ENCODE results near the gene ABCB11.
A peak's percentile ranks its signal among the peaks of the same experiment; 100 is the strongest.
"Not testable (repeated sequence)": the region's sequence is repeated elsewhere in the genome, so short reads cannot be mapped to it uniquely, and the experiment has no call there.

Gene ABCB11

DNA sequence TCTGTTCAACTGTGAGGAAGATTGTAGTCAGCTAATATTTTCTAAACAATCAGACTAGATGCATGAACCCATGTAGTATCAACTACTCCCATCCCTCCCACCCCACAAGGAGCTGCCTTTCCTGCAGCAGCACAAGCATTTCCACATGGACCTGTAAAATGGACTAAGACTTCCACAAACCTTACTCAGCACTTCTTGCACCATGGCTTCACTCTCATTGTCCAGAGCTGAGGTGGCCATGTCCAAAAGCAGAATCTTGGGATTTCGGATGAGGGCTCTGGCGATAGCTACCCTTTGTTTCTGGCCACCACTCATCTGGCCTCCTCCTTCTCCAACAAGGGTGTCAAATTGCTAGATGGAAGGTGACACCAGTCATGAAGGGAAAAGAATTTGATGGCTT lies 61.3 kb downstream of the ABCB11 start:
- DNase-seq: no peak

DNA sequence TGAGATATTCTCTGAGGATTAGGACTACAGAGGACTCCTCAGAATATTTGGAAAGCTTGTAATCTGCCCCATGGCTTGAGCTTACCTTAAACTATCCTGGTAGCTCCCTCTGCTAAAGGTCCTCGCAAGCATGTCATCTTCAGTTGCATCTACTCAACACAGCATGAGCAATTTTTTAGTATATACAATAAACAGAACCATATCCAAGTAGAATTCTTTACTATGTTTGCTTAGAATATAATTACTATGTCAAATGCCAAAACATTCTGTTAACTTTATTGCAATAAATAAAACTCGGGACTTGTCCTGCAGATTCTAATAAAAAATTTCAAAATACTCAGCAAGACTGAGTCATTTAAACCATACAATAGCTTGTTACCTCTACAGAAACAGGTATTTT lies 62.8 kb downstream of the ABCB11 start:
- DNase-seq: no peak

DNA sequence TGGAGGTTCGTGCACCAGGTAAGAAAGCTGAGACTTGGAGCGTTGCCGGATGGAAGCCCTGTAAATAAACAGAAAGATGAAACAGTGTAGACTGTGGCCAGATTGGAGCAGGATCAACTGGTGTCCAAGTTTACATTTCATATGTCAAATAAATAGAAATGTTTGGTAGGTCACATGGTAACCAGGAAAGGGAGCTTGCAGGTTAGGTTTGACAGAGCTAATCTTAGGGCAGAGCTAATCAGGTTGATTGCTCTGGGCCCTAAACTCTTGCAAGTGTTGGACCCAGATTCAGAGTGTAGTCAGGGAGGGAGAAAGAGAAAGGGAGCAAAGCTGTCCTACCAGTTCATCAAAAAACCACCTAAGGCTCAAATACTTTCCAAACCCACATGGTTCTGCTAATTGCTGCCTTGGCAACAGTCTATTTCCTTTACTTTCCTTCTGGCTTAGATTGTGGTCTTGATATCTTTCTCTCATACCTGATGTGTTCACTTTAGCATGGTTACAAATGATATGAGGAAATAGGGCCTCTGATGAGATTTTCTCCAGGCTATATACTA lies 66.8 kb downstream of the ABCB11 start:
- DNase-seq: no peak

DNA sequence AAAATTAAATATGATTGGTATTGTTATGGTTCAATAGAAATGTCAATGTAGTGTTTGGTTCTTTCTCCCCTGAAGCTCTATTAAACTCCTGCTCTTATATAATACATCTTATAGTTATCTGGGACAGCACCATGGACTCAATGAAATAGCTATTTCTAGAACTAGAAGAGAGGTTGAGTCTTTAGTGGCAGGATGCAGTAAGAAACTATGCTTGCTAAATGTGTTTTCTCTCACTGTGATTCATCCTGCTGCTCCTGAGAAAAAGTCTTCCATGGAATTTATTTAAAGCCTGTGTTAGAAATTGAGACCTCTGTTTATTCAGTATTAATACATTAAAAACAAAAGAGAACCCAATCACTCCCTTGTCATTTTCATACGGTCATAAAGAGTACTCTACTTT lies 68.5 kb downstream of the ABCB11 start:
- DNase-seq: no peak

DNA sequence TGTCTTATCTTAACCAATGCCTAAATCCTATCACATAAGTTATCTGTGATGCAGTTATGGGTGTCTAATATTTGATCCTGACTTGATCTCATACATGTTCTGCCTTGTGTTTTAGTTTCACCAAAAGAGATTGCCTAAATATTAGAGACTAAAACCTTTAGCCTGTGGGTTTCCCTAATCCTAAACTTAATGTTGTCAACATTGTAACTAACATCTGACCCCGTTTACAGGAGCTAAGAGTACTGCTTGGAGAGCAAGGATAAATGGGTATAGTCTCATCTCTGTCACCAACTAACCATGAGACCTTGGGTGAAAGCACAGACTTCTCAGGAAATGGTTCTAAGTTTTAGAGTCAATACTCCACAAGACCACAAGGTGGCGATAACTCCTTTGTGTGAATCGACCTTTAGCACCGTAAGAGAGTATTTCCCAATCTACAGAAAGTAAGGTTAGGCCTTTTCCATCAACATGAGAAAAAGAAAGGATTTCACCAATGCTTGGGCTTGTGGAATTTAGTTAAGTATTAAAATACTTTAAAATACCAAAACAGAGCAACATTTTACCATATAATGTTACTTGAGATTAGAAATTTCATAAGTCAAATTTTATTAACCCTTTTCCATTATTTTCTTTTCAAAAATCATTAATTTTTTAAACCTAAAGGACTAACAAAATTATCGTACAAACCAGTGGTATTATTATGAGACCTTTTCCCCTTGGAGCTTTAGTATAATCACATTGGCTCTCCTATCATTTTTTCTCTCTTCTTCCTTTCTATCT lies 69.5 kb downstream of the ABCB11 start:
- DNase-seq: peak; percentile 74

DNA sequence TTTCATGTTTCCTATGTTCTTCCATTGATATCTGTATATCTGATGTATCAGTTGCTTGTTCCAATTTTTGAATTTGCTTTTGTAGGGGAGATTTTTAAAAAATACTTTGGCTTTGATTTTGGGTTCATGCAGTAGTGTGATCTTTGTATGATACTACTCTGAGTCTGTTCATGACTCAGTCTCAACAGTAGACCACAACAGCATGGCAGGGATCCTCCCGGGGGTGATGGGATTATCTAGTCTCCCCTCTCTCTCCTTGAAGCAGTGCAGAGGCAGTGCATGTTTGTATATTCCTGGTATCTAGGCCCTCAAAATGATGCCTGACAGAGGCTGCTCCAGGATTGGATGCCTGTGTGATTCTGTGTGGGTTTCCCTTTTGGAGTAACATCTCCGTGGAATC lies 74.7 kb downstream of the ABCB11 start:
- no peak for DNase-seq

DNA sequence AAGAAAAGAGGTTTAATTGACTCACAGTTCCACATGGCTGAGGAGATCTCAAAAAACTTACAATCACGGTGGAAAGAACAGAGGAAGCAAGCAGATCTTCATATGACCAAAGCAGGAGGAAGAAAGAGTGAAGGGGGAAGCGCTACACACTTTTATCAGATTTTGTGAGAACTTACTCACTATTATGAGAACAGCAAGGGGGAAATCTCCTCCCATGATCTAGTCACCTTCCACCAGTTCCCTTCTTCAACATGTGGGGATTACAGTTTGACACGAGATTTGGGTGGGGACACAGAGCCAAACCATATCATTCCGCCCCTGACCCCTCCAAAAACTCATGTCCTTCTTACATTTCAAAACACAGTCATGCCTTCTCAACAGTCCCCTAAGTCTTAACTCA lies 75.8 kb downstream of the ABCB11 start:
- no peak for DNase-seq

DNA sequence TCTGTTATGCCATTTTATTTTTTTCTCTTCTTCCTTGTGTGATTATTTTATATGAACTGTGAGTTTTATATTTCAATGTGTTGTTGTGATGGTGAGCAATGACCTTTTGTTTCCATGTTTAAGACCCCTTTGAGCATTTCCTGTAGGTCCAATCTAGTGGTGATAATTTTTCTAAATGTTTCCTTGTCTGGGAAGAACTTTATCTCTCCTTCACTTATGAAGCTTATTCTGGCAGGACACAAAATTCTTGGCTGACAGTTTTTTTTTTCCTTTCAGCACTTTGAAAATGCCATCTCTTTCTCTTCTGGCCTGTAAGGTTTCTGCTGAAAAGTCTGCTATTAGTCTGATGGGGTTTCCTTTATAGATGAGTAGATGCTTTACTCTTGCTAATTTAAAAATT lies 76.9 kb downstream of the ABCB11 start:
- no peak for DNase-seq

DNA sequence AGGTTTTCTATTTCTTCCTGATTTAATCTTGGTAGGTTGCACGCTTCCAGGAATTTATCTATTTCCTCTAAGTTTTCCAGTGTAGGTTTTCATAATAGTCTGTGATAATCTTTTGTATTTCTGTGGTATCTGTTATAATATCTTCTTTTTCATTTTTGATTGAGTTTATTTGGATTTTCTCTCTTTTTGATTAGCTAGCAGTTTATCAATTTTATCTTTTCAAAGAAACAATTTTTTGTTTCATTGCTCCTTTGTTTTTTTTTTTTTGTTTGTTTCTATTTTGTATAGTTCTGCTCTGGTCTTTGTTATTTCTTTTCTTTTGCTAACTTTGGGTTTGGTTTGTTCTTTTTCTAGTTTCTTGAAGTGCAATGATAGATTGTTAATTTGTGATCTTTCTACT lies 78.7 kb downstream of the ABCB11 start:
- DNase-seq: no peak

DNA sequence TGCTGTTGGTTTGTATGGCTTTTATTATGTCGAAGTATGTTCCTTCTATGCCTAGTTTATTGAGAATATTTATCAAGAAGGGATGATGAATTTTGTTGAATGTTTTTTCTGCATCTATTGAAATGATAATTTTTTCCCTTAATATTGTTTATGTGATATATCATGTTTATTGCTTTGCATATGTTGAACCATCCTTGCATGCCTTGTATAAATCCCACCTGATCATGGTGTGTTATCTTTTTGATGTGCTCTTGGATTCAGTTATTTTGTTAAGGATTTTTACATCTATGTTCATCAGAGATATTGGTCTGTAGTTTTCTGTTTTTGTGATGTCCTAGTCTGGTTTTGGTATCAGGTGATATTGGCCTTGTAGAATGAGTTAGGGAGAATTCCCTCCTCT lies 79.3 kb downstream of the ABCB11 start:
- DNase-seq: no peak

DNA sequence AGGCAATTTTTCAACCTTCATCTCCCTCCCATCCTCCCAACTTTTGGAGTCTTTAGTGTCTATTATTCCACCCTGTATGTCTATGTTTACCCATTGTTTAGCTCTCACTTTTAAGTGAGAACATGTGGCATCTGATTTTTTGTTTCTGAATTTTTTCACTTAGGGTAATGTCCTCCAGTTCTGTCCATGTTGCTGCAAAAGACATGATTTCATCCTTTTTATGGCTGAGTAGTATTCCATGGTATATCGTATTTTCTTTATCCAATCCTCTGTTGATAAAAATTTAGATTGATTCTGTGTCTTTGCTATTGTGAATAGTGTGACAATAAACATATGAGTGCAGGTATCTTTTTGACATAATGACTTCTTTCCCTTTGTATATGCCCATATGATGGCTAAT lies 81.8 kb downstream of the ABCB11 start:
- DNase-seq: no peak

DNA sequence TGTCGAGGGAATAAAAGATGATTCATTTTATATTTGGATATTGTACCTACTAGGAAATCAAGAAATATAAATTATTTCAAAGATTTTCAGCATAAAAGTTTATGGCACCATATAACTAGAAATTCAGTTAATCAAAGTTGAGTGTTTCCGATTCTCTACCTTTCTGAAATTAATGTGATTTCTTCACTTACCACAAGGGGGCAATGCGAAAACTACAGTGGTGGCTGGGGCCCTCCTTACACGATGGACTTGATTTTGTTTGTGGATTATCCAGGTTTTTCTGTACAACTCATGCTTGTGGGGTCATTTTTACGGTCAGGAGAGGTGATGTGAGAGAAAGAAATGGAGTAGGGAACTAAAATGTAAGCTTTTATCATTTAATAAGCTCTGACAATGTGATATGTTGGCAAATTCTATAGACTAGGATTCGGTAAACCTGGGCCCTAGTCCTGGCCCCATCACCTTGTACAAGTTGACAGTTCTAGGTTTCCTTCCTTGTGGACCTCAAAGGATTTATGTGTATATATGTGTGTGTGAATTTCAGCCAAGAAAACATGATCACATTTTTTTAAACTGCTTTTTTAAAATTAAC lies 82.4 kb downstream of the ABCB11 start:
- DNase-seq: no peak

DNA sequence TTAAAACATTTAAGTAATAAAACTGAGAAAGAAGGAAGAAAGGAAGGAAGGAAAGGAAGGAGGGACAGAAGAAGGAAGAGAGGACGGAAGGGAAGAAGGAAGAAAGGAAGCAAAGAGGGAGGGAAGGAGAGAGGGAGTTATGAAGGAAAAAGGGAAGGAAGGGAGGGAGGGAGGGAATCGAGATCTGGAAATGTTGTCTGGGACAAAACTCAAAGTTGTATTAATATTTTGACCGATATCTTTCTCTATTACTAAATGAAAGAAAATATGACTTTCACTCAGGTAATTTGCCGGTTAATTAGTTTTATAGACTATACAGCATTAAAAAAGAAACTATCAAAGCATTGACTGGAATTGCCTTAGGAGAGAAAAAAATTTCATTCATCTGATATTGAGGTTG lies 85.6 kb downstream of the ABCB11 start:
- DNase-seq: no peak

DNA sequence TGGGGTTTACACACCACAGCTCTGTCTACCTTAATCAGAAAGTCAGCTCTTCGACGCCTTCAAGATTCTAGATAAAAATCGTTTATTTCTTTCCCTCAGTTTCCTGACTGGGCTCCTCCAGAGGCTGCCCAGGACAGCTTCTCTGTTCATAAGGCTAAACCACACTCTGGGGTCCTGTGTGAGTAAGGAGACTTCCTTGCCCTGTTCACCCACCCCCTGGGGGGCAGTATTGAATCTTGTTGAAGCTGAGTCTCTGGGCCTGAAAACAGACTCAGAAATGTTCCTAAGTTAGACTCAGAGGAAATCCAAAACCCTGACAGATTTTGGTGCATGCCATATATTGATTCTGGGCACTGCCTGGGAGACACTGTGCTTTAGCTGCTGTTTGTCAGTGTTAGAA lies 87.1 kb downstream of the ABCB11 start:
- DNase-seq: no peak

DNA sequence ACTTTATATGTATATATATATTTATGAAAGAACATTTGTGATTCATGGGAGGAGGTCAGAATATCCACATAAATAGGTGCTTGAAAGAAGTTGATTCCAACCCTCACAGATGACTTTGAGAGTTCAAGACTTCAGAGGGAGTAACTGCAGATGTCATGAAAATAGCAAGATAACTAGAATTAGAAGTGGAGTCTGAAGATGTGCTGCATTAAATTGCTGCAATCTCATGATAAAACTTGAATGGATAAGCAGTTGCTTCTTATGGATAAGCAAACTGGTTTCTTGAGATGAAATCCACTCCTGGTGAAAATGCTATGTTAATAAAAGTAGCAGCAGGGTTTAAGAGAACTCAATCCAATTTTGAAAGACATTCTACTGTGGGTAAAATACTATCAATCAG lies 89.8 kb downstream of the ABCB11 start:
- no peak for DNase-seq

DNA sequence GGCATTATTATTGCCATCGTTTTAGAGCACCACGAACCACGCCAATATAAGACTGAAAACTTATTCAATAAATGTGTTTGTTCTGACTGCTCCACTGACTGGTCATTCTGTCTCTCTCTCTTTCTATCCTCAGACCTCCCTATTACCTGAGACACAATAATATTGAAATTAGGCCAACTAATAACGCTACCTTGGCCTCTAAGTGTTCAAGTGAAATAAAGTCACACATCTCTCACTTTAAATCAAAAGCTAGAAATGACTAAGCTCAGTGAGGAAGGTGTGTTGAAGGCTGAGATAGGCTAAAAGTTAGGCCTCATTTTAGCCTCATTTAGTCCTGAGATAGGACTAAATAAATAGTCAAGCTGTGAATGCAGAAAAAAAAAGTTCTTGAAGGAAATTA lies 91.2 kb downstream of the ABCB11 start:
- DNase-seq: no peak

DNA sequence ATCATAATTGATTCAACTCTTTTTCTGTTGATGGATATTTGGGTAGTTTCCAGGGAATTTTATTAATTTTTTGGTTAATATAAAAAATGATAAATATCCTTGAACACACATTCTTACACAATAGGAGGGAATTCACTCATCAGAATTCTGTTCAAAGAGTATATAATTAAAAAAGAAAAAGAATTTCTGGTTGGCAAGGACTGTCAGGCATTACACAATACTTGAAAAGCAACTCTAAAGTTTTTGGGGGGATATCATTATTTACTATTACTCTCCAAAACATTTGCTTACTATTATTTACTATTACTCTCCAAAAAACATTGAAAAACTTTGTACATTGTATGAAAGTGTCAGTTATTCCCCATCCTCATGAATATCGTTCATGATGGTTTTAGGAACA lies 92.1 kb downstream of the ABCB11 start:
- DNase-seq: no peak

DNA sequence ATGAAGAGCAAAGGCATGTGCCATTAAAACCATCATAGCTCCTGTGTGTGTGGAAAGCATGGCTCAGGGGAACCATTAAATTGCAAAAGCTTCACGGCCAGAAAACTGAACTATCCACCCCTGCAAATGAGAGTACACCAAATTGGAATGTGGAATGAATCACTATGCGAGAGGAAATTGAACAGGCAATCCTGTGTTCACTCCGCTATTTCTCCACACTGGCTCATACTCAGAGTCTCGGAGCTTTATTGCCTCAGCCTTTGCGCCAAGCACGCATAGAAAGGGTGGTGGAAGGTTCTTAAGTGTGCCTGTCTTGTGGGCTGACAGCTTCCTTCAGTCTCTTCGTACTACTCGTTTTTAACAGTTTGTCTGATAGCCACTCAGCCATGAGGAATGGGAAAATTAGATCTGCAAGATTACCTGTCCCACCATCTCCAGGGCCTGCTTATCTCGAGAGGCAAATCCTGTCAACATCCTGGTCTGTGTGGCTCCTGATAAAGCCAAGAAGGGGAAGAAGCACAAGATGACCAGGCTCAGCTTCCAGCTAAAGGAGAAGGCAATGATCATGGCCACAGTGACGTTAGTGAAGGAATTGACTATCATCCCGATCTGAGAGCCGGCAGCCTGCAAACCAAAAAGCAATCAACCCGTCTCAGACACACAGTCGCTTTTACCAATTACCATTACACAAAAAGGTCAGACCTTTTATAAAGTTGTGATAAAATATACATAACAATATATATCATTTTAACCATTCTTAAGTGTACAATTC lies 95.1 kb downstream of the ABCB11 start:
- DNase-seq: peak; percentile 29

DNA sequence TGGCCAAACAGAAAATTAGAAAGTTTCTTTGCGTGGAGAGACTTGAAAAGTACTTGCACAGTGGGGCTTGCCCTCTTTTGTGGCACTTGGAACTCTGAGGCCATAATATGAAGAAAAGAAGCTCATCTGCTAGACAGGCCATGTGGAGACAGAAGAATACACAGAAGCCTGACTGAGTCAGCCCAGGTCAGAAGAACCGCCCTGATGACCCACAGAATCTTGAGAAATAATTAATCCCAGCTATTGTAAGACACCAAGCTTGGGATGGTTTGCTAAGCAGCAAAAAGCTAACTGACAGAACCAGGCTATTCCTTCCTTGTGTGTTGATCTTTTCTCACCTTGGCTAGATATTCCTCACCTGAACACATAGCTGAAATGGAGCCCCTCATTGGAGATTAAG lies 96.3 kb downstream of the ABCB11 start:
- DNase-seq: no peak

DNA sequence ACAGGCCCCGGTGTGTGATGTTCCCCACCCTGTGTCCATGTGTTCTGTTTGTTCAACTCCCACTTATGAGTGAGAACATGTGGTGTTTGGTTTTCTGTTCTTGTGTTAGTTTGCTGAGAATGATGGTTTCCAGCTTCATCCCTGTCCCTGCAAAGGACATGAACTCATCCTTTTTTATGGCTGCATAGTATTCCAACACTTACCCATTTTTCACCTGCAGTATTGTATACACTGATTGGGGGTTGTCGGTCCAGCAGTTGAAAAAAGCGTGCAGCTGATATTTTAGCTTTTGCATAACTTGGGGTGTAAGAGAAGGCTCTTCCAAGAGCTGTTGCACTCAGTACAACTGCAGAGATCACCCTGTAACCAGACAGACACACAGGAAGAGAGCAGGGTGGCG lies 99.0 kb downstream of the ABCB11 start:
- DNase-seq: not testable (repeated sequence)

DNA sequence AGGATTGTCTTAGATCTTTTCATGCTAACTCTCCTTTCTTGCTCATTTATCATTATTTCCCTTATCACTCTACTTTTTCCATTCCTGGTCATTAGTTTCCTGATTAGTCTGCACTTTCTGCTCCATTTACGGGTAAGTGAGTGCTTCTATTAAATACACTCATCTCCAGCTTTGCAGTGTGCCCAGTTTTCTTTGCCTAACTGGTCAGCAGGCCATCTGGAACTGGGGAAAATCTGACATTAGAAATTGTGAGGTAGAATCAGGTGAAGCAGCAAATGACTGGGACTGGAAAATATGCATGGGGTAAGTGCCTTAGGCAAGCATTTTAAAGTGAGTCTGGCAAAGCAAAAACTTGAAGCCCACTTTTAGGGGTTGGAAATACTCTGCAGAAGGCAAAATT lies 100.9 kb downstream of the ABCB11 start:
- DNase-seq: no peak

DNA sequence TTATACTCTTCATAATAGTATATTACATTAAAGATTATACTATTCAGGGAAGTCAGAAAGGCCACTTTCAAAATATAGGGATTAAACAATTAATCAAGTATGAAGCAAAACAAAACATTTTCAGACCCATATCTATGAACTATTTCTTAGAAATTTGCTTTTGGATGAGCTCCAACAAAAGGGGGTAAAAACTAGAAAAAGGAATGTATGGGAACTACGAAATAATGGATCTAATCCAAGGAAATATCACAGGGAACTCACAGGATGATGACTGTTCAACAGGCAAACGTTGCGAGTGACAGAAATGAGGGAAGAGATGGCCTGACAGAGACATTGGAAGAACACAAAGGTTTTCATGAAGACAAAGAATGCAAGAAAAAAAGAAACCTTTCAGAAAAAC lies 102.1 kb downstream of the ABCB11 start:
- no peak for DNase-seq

DNA sequence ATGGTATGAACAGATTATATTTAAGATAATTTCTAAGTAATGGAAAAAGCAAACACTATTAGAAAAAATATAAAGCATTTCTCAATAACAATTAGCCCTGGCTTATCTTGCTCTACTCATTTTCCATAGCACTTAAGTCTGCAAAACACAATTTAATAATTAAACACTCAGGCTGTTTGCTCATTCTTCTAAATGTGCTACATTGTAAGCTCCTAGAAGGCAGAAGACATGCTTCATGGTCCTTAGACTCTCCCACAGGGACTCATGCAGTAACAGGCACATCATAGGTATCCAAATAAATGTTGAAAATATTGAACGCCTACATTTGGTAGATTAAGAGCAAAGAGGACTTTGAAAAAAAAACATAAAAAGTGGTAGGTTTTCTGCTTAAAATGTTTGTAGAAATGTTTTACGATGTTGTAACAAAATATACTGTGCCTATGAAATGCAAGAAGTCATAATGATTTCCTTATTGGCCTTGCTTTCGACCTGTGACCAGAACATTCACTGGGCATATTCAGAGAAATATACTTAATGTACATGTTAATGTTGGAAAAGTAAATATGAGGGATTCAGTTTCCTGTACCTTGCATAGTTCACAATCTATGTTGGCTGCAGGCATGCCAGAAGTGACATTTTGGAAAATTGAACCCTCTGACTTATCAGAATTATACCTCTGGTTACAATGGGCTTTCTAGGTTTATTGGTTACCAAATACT lies 102.9 kb downstream of the ABCB11 start:
- no peak for DNase-seq
